Measurements from ENCODE around the gene TMEM214.

DNA sequence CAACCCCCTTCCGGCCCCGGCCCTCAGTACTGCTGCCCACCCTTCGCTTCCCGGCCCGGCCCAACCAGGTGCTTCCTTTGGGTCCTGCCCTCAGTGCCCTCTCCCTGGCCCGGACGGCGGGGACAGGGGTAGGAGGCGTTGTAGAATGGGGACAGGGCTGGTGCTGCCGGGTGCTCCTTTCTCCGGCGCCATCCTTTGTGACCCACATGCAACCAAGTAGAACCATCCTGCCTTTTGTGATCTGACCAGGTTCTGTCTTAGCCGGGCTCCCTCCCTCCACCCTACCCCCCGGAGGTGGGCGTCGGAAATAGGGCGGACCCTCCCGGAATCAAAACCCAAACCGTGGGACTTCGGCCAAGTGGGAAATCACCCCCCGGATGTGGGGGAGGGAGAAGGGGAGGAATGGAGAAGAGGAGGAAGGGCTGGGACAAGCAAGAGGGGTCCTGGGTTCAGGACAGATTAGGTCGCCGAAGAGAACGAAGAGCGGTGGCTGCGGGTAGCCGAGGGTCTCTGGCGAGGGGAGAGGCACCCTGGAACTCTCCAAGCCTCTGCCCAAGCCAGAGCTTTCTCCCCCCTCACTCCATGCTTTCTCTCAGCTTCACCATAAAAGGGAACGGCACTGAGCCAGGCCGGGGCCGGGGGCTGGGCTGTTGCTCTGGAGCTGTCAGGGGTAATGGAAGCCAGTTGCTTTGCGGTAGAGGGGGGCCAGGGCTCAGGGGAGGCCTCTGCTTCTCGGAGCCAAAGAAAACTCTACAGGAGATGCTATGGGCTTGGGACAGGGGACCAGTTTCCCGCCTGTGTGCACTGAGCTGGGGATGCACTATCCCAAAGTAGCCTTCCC, 39.4 kb downstream of the TMEM214 start:
- TF ChIP-seq KDM5A (IDR thresholded peaks at IDR 0.05; ENCODE audit: low read length) (no peak), POLR2AphosphoS5 (IDR thresholded peaks at IDR 0.05; ENCODE audit: low read depth, low read length) (no peak), CBX8 (IDR thresholded peaks at IDR 0.05; ENCODE audit: borderline replicate concordance, low read depth, low read length) (no peak)
- TF ChIP-seq, protein P1, sequence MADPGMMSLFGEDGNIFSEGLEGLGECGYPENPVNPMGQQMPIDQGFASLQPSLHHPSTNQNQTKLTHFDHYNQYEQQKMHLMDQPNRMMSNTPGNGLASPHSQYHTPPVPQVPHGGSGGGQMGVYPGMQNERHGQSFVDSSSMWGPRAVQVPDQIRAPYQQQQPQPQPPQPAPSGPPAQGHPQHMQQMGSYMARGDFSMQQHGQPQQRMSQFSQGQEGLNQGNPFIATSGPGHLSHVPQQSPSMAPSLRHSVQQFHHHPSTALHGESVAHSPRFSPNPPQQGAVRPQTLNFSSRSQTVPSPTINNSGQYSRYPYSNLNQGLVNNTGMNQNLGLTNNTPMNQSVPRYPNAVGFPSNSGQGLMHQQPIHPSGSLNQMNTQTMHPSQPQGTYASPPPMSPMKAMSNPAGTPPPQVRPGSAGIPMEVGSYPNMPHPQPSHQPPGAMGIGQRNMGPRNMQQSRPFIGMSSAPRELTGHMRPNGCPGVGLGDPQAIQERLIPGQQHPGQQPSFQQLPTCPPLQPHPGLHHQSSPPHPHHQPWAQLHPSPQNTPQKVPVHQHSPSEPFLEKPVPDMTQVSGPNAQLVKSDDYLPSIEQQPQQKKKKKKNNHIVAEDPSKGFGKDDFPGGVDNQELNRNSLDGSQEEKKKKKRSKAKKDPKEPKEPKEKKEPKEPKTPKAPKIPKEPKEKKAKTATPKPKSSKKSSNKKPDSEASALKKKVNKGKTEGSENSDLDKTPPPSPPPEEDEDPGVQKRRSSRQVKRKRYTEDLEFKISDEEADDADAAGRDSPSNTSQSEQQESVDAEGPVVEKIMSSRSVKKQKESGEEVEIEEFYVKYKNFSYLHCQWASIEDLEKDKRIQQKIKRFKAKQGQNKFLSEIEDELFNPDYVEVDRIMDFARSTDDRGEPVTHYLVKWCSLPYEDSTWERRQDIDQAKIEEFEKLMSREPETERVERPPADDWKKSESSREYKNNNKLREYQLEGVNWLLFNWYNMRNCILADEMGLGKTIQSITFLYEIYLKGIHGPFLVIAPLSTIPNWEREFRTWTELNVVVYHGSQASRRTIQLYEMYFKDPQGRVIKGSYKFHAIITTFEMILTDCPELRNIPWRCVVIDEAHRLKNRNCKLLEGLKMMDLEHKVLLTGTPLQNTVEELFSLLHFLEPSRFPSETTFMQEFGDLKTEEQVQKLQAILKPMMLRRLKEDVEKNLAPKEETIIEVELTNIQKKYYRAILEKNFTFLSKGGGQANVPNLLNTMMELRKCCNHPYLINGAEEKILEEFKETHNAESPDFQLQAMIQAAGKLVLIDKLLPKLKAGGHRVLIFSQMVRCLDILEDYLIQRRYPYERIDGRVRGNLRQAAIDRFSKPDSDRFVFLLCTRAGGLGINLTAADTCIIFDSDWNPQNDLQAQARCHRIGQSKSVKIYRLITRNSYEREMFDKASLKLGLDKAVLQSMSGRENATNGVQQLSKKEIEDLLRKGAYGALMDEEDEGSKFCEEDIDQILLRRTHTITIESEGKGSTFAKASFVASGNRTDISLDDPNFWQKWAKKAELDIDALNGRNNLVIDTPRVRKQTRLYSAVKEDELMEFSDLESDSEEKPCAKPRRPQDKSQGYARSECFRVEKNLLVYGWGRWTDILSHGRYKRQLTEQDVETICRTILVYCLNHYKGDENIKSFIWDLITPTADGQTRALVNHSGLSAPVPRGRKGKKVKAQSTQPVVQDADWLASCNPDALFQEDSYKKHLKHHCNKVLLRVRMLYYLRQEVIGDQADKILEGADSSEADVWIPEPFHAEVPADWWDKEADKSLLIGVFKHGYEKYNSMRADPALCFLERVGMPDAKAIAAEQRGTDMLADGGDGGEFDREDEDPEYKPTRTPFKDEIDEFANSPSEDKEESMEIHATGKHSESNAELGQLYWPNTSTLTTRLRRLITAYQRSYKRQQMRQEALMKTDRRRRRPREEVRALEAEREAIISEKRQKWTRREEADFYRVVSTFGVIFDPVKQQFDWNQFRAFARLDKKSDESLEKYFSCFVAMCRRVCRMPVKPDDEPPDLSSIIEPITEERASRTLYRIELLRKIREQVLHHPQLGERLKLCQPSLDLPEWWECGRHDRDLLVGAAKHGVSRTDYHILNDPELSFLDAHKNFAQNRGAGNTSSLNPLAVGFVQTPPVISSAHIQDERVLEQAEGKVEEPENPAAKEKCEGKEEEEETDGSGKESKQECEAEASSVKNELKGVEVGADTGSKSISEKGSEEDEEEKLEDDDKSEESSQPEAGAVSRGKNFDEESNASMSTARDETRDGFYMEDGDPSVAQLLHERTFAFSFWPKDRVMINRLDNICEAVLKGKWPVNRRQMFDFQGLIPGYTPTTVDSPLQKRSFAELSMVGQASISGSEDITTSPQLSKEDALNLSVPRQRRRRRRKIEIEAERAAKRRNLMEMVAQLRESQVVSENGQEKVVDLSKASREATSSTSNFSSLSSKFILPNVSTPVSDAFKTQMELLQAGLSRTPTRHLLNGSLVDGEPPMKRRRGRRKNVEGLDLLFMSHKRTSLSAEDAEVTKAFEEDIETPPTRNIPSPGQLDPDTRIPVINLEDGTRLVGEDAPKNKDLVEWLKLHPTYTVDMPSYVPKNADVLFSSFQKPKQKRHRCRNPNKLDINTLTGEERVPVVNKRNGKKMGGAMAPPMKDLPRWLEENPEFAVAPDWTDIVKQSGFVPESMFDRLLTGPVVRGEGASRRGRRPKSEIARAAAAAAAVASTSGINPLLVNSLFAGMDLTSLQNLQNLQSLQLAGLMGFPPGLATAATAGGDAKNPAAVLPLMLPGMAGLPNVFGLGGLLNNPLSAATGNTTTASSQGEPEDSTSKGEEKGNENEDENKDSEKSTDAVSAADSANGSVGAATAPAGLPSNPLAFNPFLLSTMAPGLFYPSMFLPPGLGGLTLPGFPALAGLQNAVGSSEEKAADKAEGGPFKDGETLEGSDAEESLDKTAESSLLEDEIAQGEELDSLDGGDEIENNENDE (IDR thresholded peaks at IDR 0.05; ENCODE audit: insufficient replicate concordance, low read length) = no peak
- TF ChIP-seq, protein P2, sequence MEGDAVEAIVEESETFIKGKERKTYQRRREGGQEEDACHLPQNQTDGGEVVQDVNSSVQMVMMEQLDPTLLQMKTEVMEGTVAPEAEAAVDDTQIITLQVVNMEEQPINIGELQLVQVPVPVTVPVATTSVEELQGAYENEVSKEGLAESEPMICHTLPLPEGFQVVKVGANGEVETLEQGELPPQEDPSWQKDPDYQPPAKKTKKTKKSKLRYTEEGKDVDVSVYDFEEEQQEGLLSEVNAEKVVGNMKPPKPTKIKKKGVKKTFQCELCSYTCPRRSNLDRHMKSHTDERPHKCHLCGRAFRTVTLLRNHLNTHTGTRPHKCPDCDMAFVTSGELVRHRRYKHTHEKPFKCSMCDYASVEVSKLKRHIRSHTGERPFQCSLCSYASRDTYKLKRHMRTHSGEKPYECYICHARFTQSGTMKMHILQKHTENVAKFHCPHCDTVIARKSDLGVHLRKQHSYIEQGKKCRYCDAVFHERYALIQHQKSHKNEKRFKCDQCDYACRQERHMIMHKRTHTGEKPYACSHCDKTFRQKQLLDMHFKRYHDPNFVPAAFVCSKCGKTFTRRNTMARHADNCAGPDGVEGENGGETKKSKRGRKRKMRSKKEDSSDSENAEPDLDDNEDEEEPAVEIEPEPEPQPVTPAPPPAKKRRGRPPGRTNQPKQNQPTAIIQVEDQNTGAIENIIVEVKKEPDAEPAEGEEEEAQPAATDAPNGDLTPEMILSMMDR (IDR thresholded peaks at IDR 0.05; ENCODE audit: control extremely low read depth in 1 of 3, insufficient read depth in 1 of 3, low read depth in 1 of 3, low read length in 3 of 3) = no peak

Measured in H1 (cell line).